Activated CD4-positive, CD25-positive, alpha-beta regulatory T cell (primary cell): ENCODE measurements around the gene GPRIN3.

Experiments
- DNase-seq, 4 experiments: peaks; one replicate each; lab custom pipeline; 2025; lab: John Stamatoyannopoulos, UW

The GPRIN3 gene

DNA sequence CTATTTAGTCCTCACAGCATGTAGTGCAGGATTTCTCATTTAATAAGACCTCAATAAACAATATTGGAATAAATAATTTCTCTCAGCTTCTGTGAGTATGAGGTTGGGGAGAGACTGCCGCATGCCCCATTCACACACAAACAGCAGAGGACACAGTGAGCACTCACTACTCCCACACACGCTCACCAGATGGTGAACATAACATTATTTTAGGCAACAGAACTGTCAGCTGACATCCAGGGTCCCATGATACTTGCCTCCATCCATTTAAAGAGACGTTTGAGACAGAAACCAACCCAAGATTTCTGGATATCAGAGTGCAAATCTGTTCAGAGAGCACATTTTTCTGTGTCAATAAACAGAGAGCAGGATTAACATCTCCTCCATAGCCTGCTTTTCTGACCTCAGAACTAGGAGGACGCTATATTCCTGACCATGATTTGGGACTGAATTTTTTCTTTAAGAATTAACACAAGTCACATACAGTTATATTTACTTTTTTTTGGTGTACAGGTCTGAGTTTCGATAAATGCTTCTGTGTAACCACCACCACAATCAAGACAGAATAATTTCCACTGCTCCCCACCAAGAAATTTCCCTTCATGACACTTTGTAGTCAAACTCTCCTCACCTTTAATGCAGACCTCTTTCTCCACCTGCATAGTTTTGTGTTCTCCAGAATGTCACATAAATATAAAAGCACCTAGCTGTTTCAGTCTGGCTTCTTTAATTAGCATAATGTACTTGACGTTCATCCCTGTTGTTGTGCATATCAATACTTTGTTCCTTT is 16.7 kb downstream of the GPRIN3 start:
- DNase-seq, result no peak

DNA sequence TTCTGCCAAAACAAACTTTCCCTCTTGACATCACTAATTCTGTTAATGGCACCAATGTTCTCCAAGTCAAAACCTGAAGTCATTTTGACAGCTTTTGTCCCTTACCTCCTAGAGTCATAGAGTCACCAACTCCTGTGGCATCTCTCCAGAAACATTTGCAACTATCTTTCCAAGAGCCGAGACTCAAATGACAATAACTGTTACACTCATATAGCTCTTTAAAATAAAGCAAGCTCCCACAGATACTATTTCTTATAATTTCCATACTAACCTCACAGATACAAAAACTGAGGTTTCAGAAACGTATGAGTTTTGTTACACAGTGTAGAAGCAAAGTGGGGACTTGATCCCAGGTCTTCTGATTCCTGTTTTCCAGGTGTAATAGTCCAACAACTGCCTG is 18.3 kb downstream of the GPRIN3 start:
- DNase-seq, result no peak

DNA sequence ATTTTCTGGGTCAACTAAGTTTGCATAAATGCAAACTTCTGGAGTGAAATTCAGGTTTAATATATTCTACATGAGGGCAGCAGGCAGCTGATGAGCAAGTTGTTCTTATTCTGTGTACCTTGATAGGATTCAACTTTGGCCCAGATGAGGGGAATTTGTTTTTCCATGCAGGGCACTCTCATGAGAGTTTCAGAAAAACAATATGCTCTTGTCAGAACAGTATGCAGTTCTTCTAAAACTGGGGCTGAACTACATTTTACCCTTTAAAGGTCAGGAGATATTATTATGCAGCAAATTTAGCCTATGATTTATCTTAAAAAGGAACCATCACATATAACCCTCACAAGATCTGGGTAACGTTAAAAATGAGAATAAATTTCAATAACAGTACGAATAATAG is 19.2 kb downstream of the GPRIN3 start:
- DNase-seq, result no peak

DNA sequence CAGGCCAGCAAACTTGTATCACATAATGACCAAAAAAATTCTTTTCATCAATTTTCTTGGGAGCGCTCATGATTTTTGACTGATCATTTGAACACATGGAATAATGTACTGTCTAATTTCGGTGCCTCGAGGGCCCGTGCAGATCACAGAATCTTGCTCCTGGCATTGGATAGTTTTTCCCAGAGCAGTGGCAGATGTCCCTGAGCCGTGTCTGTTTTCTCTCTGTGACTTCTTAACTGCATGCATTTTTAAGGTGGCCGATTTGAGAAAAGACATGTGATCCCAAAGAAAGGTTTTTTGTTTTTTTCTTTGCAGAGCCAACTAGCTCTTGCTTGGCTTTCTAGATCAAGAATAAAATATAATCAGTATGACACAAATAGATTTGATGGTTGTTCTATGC is 19.7 kb downstream of the GPRIN3 start:
- no peak for DNase-seq

DNA sequence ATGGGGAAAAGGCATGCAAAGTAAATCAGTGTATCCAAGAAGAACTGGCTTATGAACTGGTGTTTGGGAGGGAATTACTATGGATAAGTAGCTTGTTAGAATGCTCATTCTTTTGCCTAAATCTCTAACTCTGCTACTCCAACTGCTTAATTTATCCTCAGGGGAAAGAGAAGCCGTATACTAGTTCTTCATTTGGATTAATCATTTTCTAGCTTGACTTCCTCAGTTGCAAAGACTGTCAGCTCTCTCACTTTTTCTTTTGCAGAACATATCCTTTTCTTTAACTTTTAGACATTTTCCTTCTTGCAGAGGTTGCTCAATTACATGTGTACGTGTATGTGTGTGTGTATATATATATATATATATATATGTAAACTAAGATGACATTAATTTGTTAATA is 21.9 kb downstream of the GPRIN3 start:
- DNase-seq, result no peak

DNA sequence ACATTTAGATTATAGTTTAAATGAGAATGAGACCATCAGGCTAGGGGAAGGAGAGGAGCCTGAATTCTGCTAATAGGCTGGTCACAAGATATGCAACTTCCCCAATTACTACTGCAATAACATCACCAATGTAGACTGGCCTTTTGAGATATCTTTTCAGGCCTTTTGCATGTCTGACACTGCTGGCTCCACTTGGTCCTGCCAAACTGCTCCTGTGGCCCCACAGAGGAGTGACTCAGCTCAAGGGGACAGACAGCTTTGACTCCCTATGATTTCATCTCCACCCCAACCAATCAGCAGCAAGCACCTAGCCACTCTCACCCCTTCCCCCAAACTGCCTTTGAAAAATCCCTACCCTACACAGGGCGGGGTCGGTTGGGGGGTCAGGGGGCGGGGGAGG is 22.8 kb downstream of the GPRIN3 start:
- no peak for DNase-seq

DNA sequence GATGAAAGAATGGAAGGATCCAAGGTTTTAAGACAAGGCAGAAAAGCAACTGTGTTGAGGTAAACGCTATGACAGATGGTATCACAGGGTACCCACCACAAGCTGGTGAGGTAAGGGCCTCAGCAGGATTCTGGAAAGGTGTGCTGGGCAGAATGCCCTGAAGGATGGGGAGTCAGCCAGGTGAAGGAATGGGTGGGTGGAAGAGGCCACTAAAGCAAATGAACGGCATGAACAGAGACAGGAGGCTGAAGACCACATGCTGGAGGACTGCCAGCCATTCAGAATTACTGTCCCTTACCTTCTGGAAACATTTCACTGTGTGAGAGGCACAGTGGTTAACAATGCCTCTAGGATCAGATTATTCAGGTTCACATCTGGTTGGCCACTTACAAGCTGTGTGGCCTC is 23.6 kb downstream of the GPRIN3 start:
- no peak for DNase-seq

DNA sequence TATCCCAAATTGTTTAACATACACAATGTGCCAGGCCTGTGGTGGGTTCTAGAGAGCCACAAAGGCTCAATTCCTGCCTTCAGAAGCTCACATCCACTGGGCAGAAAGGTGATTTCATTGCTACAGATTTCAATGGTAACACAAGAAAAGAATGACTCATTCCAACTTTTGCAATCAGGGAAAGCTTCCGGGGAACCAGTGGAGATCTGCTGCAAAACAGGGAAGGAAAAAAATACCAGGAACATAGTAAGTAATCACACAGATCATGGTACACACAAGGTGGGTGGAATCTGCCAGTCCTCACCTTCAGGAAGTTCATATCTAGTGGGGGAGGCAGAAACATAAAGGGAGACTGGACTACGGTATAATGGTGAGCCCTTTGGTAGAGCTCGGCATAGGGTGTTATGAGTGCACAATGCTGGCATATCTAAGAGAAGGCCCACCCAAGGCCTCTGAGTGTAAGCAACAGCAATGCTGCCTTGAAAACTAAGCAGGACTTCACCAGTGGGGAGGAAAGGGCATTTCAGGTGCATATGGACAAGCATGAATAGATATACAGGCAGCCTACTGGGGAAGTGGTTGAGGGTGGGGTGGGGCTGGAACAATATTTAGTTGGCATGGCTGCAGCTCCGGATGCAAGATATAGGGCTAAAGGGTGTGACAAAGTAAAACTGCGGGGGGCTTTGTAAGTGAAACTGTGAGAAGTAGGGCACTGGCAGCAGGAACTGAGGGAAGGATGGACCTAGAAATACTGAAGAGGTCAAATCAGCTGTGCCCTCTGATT is 24.2 kb downstream of the GPRIN3 start:
- peak in 1 of 4 experiments; percentile 1 for DNase-seq

DNA sequence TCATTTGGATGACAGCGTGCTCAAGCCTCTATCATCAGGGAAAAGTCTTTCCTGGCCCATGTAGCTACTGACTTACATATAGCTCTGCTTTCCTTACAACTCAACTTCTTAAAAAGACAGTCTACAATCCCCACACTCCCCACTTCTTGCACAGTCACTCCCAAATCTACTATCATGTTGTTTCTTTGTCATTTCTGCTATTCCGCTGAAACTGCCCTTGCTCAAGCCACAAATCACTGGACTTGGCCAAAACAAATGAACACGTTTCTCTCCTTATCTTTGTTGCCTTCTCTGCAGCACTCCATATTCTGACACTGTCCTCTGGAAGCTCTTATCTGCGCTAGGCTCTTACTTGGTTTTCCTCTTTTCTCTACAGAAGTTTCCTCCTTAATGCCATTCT is 28.2 kb downstream of the GPRIN3 start:
- no peak for DNase-seq

DNA sequence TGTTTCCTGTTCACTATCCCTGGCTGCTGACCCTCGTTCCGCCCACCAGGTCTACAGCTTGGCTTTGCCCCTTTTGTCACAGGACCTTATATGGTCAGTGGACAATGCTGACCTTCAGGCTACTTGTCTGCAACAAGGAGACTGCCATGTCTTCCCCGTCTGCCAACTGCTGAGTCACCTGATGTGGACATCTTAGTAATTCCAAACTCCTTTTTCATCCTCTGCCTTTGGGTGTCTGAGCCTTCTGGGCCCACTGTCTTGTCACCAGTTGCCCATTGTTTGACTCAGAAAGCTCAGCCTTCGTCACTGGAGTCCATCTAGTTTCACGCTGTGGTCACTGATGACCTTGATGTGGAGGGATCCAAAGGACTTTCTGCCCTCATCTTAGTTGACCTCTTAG is 30.2 kb downstream of the GPRIN3 start:
- DNase-seq, result no peak

DNA sequence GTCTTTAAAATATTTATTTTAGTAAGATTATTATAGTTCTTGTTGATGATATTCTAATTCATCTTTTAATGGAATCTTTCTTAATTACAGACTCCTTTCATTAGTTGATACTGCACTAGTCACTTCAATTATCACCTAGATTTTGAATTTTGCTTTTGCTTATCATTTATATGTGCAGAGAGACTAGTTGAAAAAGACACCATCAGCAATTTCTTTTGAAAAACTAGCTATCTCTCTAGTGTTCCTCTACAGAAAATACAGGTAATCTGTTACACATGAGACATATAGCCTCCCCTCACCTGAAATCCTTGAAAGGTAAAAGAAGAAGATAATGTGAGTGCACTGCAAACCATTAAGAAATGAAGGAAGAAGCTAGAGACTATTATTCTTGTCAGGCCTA is 31.3 kb downstream of the GPRIN3 start:
- no peak for DNase-seq

DNA sequence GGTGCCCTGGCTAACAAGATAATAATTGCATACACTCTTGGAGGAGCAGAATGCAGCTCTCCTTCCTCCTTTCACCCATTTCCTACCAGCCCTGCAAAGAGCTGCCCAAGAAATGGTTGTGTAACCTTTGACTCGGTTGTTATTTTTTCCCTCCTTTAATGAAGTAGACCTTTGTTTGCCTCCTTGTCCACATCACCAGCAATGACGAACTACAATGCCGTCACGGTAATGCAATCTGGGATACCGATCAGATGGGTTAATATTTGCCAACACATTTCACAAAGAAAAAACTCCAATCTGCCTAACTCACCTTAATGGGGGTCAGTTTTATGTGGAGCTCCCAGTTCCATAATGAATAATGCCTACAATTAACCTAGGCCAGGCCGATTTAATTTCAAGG is 32.0 kb downstream of the GPRIN3 start:
- no peak for DNase-seq

DNA sequence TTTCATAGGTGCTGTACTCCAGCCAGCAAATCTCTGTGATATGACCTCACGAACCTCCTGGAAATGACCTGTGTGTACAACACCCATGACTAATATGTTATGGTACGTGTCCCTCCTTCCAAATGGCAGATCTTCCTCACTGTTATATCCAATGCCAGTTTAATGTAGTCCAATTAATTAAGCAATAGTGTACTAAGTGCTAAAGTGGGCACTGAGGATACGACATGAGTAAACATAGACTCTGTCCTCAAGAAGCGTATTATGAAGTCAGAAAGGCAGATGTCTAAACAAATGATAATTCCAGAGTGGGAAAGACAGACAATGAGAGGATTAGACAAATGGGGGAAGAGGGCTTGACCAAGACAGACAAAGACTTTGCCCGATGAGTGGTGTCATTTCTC is 33.9 kb downstream of the GPRIN3 start:
- DNase-seq, result no peak

DNA sequence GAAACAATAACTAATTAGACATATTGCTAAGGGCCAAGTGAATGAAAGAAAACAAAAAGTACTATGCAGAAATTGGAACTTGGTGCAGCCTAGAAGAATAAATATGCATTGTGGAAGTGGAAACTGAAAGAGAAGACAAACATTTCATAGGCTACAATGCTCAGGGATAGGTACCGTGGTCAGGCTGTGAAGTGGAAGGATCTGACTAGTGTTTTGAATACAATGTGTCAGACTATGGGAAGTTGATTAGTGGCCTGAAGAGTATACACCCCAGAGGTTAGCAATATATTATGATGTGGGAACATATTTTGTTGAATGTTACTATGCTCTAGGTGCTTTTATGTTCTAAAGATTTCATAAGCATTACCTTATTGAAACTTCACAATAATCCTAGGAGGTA is 36.8 kb downstream of the GPRIN3 start:
- DNase-seq, result no peak

DNA sequence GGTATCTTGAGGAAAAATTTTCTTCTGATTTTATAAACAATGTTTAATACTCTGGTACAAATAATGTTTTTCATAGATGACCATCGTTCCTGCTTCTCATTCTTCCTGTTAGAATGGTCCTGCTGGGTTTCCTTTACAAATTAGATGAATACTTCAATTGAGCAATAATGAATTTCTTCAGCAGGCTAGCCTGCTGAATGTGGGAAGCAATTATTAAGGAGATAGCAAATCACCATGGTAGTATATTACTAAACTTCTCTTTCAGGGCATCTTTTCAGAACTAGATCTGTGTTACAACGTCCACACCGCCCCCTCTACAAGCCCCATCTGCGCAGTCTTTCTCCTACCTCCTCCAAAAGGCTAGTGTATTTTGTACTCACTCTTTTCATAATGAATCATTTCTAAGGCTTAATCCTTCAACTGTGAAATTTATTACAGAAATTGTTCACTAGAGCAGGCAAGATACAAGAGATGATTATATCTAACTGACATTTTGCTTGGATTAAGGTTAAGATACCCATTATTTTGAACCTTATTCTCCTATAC is 38.4 kb downstream of the GPRIN3 start:
- DNase-seq, result no peak

DNA sequence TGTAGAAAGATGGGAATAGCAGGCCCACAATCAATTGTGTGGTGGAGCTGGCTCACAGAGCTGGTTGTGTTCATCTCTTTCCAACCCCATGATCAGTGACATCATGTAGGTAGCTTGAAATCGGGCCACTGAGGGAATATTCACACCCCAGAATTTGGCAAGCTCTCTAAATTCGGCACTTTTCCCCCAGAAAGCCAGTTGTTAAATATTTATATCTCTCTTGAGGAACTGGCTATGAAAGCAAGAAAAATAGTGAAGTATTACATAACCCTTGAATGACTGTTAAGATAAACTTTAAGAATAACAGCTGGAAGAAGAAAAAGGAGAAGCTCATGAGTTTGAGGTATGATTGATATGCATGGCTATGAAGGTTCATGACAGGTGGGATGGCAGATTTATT is 38.9 kb downstream of the GPRIN3 start:
- DNase-seq, result no peak

DNA sequence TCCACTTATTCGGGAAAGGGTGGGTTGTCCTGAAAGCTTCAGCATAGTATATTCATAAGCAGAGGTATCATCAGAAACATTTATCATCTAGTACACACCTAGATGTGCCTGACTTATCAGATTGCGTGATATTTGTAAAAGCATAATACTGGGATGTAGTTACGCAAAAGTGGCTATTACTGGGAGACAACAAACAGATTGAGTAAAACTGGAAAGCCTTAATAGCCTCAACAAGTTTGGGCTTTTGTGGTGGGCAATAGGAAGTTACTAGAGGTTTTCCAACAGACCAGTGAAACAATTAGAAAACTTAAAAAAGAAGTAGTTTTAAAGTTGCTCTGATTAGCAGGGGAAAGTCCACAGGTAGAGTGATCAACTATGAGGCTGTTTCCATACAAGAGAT is 39.8 kb downstream of the GPRIN3 start:
- no peak for DNase-seq

DNA sequence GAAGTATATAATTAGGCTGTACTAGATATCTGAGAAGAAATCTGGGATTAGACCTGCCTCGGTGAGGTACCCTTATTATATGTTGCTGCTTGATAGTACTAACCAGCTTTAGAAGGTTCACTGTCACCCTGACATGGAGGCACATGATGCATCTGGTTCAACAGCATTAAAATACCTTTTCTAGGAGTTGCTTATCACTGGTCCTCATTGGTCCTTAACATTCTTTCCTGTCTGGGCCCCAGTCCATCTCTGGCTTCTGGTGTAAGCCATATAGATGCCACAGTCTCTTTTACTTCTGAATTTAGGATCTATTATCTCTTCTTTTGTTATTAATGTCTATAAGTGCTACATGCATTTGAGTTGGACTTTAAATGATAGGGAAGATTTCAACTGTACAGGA is 40.2 kb downstream of the GPRIN3 start:
- DNase-seq, result no peak

DNA sequence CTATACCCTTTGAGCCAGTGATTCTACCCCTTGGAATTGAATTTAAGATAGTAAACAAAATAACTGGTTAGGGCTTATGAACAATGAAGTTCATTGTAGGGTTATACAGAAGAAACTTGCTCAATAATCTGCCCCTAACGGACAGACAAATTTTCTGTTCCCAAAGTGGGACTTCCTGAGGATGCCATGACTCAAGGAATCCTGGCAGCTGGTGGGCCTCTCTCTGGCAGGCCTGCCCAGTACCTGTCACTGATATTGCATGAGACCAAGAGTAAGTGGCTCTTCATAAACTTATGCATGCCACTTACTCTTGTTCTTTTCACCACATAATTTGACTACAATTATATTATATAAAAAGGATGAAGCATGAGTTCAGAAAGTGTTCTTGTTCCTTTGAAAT is 41.5 kb downstream of the GPRIN3 start:
- DNase-seq, result no peak

DNA sequence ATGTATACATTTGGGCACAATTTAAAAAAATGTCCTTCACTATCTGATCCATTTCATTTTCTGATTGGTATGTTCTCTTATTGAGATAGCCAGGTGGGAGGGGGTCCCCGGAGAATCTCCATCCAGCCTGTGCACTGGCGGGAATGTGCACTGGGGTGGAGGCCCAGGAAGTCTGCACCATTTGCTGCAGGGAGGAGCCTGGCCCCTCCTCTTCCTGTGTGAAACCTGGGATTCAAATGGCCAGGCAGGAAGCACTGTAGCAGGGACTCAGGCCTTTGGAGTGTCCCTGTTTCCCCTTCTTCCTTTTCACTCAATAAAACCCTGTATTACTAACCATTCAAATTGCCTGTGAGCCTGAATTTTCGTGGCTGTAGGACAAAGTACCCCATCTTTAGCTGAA is 44.3 kb downstream of the GPRIN3 start:
- no peak for DNase-seq

DNA sequence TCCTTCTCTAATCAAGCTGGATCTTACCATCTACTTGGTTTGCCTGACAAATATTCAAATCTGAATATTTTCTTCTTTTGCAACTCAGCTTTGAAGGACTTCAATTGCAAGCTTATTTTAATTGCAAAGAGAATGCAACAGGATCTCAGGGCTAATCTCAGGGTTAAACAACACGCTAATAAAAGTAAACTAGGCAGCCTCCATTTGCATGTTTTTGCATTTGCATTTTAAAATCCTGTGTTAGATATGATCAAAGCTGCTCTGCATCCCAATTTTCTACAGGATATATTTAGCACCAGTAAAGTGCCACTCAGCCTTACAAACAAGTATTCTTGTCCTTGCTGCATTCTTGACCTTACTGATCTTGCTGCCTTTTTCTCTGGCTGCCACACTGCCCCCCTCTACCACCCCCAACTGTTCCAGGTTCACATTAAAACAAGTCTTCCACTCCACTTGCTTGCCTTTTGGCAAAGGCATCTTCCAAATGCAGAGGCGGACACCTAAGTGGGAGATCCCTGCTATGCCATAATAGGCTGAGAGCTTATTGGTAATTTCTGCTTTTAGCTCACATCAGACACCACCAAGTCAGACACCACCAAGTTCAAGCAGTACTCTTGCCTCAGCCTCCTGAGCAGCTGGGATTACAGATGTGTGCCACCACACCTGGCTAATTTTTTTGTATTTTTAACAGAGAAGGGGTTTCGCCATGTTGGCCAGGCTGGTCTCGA is 48.1 kb downstream of the GPRIN3 start:
- no peak for DNase-seq

DNA sequence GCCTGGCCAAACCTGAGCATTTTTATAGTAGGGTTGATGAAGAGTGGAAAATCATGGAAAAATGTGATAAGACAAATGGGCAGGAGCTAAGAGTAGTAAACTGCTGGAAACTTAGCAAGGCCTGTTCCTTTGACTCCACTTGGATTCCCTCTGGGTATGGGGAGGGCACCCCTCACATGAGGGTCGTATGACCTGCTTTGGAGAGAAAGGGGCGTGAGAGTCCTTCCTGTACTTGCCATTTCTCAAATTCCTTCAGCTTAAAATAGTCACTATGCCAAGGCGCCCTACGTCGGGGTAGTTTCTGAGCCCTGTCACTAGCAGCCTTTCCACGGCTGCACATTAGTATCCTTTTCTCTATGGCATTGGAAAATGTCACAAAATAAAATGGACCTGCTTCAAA is 49.1 kb downstream of the GPRIN3 start:
- no peak for DNase-seq

DNA sequence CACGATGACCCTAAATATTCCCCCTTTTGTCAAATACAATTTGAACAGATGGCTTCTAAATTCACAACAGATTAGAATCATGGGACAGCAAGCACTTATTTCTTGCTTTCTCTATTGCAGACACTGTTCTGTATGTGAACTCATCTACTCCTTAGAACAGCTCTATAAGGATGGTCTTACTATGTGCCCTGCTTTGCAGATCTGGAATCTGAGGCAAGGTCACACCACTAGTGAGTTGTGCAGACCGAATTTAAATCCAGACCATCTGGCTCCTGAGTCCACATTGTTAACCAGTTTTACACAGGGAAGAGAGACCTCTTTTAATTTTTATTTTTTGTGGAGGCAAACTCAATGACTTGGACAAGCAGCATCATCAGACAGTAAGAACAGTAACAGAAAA is 50.2 kb downstream of the GPRIN3 start:
- no peak for DNase-seq
